IgD-negative memory B cell (primary cell): ENCODE results near the gene TPMT. TPM values are rescaled to one million over a fixed set of nuclear protein-coding genes. Genes with fewer than 3 reads are reported as not detected.
"Not testable (repeated sequence)": the region's sequence is repeated elsewhere in the genome, so short reads cannot be mapped to it uniquely, and the experiment has no call there.

Experiments
- H3K27ac Mint-ChIP-seq, 3 donors: one replicate each; pipeline ENCODE4 v1.8.0; 2020 to 2022; ENCODE audit warnings: mild to moderate bottlenecking in 3 of 3, mixed read lengths in 3 of 3, moderate library complexity in 1 of 3
- H3K27me3 Mint-ChIP-seq: one replicate; pipeline ENCODE4 v1.8.0; 2021; ENCODE audit warnings: mixed read lengths
- H3K36me3 Mint-ChIP-seq: one replicate; pipeline ENCODE4 v1.8.0; 2020; ENCODE audit warnings: mild to moderate bottlenecking, mixed read lengths
- H3K4me1 Mint-ChIP-seq, 3 donors: one replicate each; pipeline ENCODE4 v1.8.0; 2020 to 2022; ENCODE audit warnings: mixed read lengths in 3 of 3, mild to moderate bottlenecking in 1 of 3
- H3K4me3 Mint-ChIP-seq, 4 donors: one replicate each; pipeline ENCODE4 v1.8.0; 2020 to 2022; ENCODE audit warnings: mild to moderate bottlenecking in 4 of 4, mixed read lengths in 4 of 4, moderate library complexity in 3 of 4
- H3K9me3 Mint-ChIP-seq, 3 donors: one replicate each; pipeline ENCODE4 v1.8.0; 2020 to 2021; ENCODE audit warnings: mixed read lengths in 3 of 3, mild to moderate bottlenecking in 1 of 3
- polyA plus RNA-seq: library from polyadenylated mRNA; unstranded; fragments of 300-500 nt; fragmentation: Illumina TruSeq; gene quantifications from one replicate; pipeline ENCODE4 v1.2.3, GENCODE V29; 2021

Gene TPMT
- polyA plus RNA-seq, 1 donor from 2014 or later, result 5.4 TPM

GRCh38 chr6:18171871-18172270, 17.0 kb upstream of the TPMT start:
- Mint-ChIP-seq H3K4me1 (peaks cover 7 to 19% (median 9%) of the 10 kb centered on the region in 3 donors), H3K27ac (no peak overlapping the region), H3K36me3 (peaks cover 36% of the 10 kb centered on the region), H3K9me3 (peaks cover 0 to 9% (median 2%) of the 10 kb centered on the region in 3 donors), H3K4me3 (no peak overlapping the region), H3K27me3 (no peaks in the 10 kb centered on the region)

GRCh38 chr6:18168264-18168663, 13.4 kb upstream of the TPMT start:
- Mint-ChIP-seq H3K27me3 (no peaks in the 10 kb centered on the region), H3K4me1 (peaks cover 0 to 3% (median 1%) of the 10 kb centered on the region in 3 donors), H3K27ac (no peak overlapping the region), H3K36me3 (peaks cover 12% of the 10 kb centered on the region), H3K9me3 (peaks cover 0 to 3% (median 2%) of the 10 kb centered on the region in 3 donors), H3K4me3 (no peak overlapping the region)

DNA sequence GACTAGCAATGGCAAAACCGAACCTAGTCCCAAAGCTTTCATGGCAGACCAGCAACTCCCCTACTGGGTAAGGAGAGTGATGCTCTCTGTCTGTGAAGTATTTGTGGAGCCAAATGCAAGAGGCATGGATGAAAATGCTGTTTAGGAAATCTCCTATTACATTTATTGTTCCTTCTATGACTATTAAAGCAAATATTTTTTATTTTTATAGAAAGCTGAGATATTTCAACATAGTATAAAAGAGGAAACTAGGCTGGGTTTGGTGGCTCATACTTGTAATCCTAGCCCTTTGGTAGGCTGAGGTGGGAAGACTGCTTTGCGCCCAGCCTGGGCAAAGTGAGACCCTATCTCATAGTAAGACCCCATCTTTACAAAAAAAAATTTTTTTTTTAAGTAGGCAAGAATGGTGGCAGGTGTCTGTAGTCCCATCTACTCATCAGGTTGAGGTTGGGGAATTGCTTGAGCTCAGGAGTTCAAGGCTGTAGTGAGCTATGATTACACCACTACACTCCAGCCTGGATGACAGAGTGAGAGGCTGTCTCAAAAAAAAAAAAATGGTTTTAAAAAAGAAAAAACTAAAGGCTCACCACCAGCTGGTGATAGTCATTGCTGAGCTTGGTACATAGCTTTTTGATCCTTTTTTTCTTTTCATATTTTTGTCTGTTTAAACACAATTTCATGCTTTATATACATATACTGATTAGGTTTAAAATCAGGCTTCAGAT, 11.6 kb upstream of the TPMT start:
- H3K4me3 Mint-ChIP-seq, result no peak overlapping the region
- H3K27me3 Mint-ChIP-seq, result no peaks in the 10 kb centered on the region
- no peak overlapping the region for H3K27ac Mint-ChIP-seq
- H3K9me3 Mint-ChIP-seq, result peaks cover 0 to 3% (median 2%) of the 10 kb centered on the region in 3 donors
- H3K4me1 Mint-ChIP-seq, result peaks cover 0 to 2% (median 1%) of the 10 kb centered on the region in 3 donors
- peaks cover 8% of the 10 kb centered on the region for H3K36me3 Mint-ChIP-seq

DNA sequence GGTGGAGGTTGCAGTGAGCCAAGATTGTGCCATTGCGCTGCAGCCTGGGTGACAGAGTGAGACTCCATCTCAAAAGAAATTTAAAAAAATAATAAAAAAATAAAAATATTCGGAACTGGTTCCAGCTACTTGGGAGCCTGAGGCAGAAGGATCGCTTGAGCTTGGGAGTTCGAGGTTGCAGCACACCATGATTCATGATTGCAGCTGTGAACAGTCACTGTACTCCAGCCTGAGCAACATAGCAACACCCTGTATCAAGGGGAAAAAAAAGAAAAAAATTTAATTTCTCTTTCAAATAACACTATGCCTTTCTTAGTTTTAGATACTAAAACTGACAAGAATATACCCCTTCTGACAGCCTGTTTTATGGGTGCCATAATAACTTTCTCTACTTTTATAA, 10.9 kb upstream of the TPMT start:
- Mint-ChIP-seq H3K36me3 (peaks cover 11% of the 10 kb centered on the region), H3K4me3 (no peak overlapping the region)

DNA sequence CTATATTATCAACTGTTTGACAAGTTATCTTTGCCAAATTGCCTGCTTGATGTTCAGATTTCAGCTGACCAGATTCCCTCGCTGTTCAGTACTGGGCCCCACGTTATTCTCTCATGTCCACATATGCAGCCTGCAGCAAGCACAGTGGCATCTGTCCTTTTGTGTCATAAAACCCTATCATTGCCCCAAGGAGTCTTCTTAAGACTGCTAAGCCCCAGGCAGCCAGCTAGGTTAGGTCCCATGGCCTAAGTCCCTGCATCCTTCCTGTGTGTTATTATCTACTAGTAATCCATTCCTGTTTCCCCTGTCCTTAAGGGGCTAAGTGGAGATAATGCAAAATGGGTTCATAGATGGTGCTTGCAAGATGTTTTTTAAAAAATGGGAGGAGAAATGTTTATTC, 7.5 kb upstream of the TPMT start:
- Mint-ChIP-seq H3K4me3 (no peak overlapping the region), H3K27ac (no peak overlapping the region), H3K4me1 (peaks cover 4 to 7% (median 5%) of the 10 kb centered on the region in 3 donors), H3K36me3 (peaks cover 9% of the 10 kb centered on the region), H3K9me3 (no peaks in the 10 kb centered on the region), H3K27me3 (no peaks in the 10 kb centered on the region)

More for the DNA sequence above, 10.9 kb upstream of the TPMT start:
- no peaks in the 10 kb centered on the region for H3K27me3 Mint-ChIP-seq
- H3K27ac Mint-ChIP-seq, result no peak overlapping the region
- peaks cover 0 to 4% (median 1%) of the 10 kb centered on the region in 3 donors for H3K4me1 Mint-ChIP-seq
- H3K9me3 Mint-ChIP-seq, result peaks cover 0 to 3% (median 2%) of the 10 kb centered on the region in 3 donors

DNA sequence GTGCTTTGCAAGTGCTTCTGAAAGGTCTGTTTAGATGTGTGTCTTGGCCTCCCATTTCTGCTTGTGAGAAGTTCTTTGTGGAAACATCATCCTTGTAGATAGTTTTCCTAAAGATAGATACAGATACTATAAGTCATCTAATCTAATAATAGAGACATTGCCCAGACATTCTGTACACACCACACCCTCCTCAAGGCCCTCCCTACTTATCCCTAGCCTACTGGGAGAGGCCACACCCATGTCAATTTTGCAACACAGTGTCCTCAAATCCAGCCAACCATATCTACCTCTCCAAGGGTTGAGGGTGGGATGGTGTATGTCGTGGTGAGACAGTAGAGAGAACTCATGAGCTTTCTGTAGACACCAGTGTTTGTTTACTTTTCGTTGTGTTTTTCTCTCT, 6.6 kb upstream of the TPMT start:
- H3K9me3 Mint-ChIP-seq, result no peaks in the 10 kb centered on the region
- H3K27me3 Mint-ChIP-seq, result no peaks in the 10 kb centered on the region
- H3K4me3 Mint-ChIP-seq, result no peak overlapping the region
- H3K27ac Mint-ChIP-seq, result peak overlapping the region in 1 of 3 donors; percentile 57
- peaks cover 5 to 8% (median 6%) of the 10 kb centered on the region in 3 donors for H3K4me1 Mint-ChIP-seq
- peaks cover 9% of the 10 kb centered on the region for H3K36me3 Mint-ChIP-seq

DNA sequence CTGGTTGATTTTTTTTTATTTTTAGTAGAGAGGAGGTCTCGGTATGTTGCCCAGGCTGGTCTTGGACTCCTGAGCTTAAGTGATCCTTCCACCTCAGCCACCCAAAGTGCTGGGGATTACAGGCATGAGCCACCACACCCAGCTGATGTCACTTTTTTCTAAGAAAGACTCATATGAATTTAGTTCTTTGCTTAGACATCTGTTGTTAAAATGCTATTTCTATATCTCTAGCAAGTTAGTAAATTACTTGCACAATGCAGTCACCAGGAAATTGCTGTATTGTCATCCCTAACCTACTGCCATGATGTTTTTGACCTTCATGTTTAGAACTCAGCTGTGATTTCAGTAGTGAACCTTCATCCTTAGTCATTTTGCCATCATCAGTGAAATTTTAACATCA, 6.0 kb upstream of the TPMT start:
- H3K27me3 Mint-ChIP-seq, result no peaks in the 10 kb centered on the region
- H3K9me3 Mint-ChIP-seq, result no peaks in the 10 kb centered on the region
- peaks cover 9% of the 10 kb centered on the region for H3K36me3 Mint-ChIP-seq
- peak overlapping the region in 1 of 3 donors; percentile 57 for H3K27ac Mint-ChIP-seq
- no peak overlapping the region for H3K4me3 Mint-ChIP-seq
- peaks cover 9 to 13% (median 10%) of the 10 kb centered on the region in 3 donors for H3K4me1 Mint-ChIP-seq

- Mint-ChIP-seq H3K27ac (peak overlapping the region; percentile 93 to 95 (median 94)), H3K4me3 (peak overlapping the region; percentile 98 to 99 (median 98)), H3K4me1 (peaks cover 18 to 35% (median 19%) of the 10 kb centered on the region in 3 donors), H3K9me3 (no peaks in the 10 kb centered on the region), H3K36me3 (peaks cover 10% of the 10 kb centered on the region), H3K27me3 (no peaks in the 10 kb centered on the region)
Measured at GRCh38 chr6:18155864-18156421, 1.1 kb upstream of the TPMT start.

DNA sequence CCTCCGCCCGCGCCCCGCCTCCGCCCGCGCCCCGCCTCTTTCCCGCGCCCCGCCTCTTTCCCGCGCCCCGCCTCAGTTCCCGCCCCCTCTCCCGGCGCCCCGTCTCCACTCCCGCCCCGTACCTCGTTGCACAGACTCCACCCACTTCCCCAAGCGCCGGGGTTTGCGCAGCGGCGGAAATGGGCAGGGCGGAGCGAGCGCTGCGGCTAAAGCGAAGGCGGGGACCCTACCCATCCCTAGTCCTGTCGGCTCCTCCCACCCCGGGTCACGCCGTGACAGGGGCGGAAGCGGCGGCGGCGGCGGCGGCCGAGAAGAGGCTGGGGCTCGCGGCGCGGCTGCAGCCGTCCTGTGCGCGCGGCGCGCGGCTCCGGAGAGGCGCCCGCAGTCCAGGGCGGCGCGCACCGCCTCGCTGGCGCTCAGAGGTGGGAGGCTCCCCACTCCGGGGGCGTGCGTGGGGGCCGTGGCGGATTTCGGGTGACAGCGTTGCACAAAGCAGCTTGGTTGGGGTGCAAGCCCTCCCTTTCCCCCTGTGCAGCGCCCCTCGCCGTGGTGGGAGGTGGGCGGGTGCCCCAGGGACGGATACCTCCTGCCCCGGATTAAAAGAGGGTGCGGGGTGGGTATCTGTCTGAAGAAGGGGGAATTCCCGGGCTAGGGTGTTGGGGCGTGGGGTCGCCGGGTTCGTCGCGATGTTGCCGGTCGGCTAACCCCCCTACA, 430 bp upstream of the TPMT start, which contains the start of gene KDM1B:
TSS of gene KDM1B (plus strand) at position 273 of the 714 bp plus-strand sequence. CDS start 4,474 bp downstream, outside the sequence.
- Mint-ChIP-seq H3K4me1 (peaks cover 18 to 35% (median 19%) of the 10 kb centered on the region in 3 donors), H3K27me3 (no peaks in the 10 kb centered on the region), H3K27ac (peak within 1 kb of the TSS; percentile 94 to 98 (median 95)), H3K36me3 (peaks cover 10% of the 10 kb centered on the region), H3K9me3 (no peaks in the 10 kb centered on the region), H3K4me3 (peak within 1 kb of the TSS; percentile 98 to 99 (median 98))

- peak overlapping the region in 2 of 3 donors; percentile 4 to 95 for H3K27ac Mint-ChIP-seq
- H3K9me3 Mint-ChIP-seq, result no peaks in the 10 kb centered on the region
- H3K4me3 Mint-ChIP-seq, result peak overlapping the region in 2 of 4 donors; percentile 10 to 98
- peaks cover 14 to 32% (median 17%) of the 10 kb centered on the region in 3 donors for H3K4me1 Mint-ChIP-seq
- peaks cover 3% of the 10 kb centered on the region for H3K36me3 Mint-ChIP-seq
- no peaks in the 10 kb centered on the region for H3K27me3 Mint-ChIP-seq
Measured at GRCh38 chr6:18153311-18153703, 1.6 kb downstream of the TPMT start.

- Mint-ChIP-seq H3K4me3 (no peak overlapping the region), H3K9me3 (no peaks in the 10 kb centered on the region), H3K36me3 (peaks cover 3% of the 10 kb centered on the region), H3K27me3 (no peaks in the 10 kb centered on the region), H3K4me1 (peaks cover 14 to 32% (median 15%) of the 10 kb centered on the region in 3 donors), H3K27ac (no peak overlapping the region)
Measured at GRCh38 chr6:18151801-18152200, 3.1 kb downstream of the TPMT start.

GRCh38 chr6:18151391-18151790, 3.5 kb downstream of the TPMT start:
- peaks cover 13 to 31% (median 14%) of the 10 kb centered on the region in 3 donors for H3K4me1 Mint-ChIP-seq
- not testable (repeated sequence) for H3K27me3 Mint-ChIP-seq, H3K9me3 Mint-ChIP-seq, H3K36me3 Mint-ChIP-seq, H3K27ac Mint-ChIP-seq, H3K4me3 Mint-ChIP-seq

GRCh38 chr6:18148304-18149025, 6.4 kb downstream of the TPMT start:
- no peak overlapping the region for H3K4me3 Mint-ChIP-seq
- H3K36me3 Mint-ChIP-seq, result peaks cover 3% of the 10 kb centered on the region
- H3K27ac Mint-ChIP-seq, result no peak overlapping the region

DNA sequence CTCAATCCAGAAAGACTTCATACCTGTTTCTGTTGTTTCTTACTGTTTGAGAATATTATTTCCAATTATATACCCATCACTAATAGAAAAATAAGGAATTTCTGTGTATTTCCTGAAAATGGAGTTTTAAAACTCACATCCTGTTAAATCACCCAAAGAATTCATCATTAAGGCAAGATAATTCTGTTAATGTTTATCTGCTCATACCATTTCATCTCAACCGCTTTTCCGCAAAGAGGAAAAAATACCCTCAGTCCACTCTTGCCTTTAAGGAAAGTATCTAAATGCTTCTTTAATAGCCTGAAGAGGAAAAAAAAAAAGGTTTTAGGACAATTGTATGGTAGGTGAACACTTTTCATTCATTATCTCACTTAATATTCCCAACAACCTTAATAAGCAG, 7.3 kb downstream of the TPMT start:
- H3K9me3 Mint-ChIP-seq, result no peaks in the 10 kb centered on the region
- peaks cover 2 to 4% (median 4%) of the 10 kb centered on the region in 3 donors for H3K4me1 Mint-ChIP-seq
- H3K27ac Mint-ChIP-seq, result no peak overlapping the region
- no peaks in the 10 kb centered on the region for H3K27me3 Mint-ChIP-seq
- no peak overlapping the region for H3K4me3 Mint-ChIP-seq
- peaks cover 7% of the 10 kb centered on the region for H3K36me3 Mint-ChIP-seq

More at GRCh38 chr6:18148304-18149025, 6.4 kb downstream of the TPMT start:
- Mint-ChIP-seq H3K27me3 (no peaks in the 10 kb centered on the region), H3K9me3 (no peaks in the 10 kb centered on the region), H3K4me1 (peaks cover 4 to 10% (median 6%) of the 10 kb centered on the region in 3 donors)
